Adipose tissue (tissue), 3 donors: ENCODE data around the gene SMG9. TPM values are rescaled to one million over a fixed set of nuclear protein-coding genes. Genes with fewer than 3 reads are reported as not detected.

Experiments used
- H3K27ac ChIP-seq: one replicate; pipeline ENCODE4 v1.5.1; 2013; ENCODE audit warnings: low read depth, low read length
- WGBS, 3 donors: extraction: QIAGEN DNeasy Blood & Tissue Kit; methylation state at CpG; one replicate each; pipeline ENCODE4 v1.1.7; 2013; 5-methylcytosine and 5-hydroxymethylcytosine counted together
- polyA plus RNA-seq, 3 donors: library from polyadenylated mRNA; stranded (reverse); fragments of 200-250 nt; gene quantifications; one replicate each; pipeline ENCODE4 v1.2.3, GENCODE V29; 2013
- donor health status: healthy with polysubstance abuse.
- donor health status: Bipolar disorder and iron deficiency.
- donor health status: healthy.

Gene SMG9
- polyA plus RNA-seq, 3 donors, result 6.9 to 16.0 (median 10.5) TPM

- H3K27ac ChIP-seq, result no peak overlapping the region
Measured at GRCh38 chr19:43735957-43736356, 18.8 kb downstream of the SMG9 start.

- H3K27ac ChIP-seq, result no peak overlapping the region
- WGBS, 3 donors, result 95 to 97% (median 96%) methylated on average over 6 of the region's 6 CpGs
Measured at GRCh38 chr19:43735013-43735412, 19.7 kb downstream of the SMG9 start.

GRCh38 chr19:43731846-43732245 lies 22.9 kb downstream of the SMG9 start:
- no peak overlapping the region for H3K27ac ChIP-seq

GRCh38 chr19:43731346-43731745 lies 23.4 kb downstream of the SMG9 start:
- 83 to 86% (median 84%) methylated on average over 14 of the region's 14 CpGs for WGBS, 3 donors
- no peak overlapping the region for H3K27ac ChIP-seq

More at GRCh38 chr19:43731846-43732245, 22.9 kb downstream of the SMG9 start:
- 35 to 82% (median 55%) methylated on average over 1 of the region's 1 CpG for WGBS, 3 donors

- WGBS, 3 donors, result 82 to 92% (median 87%) methylated on average over 5 of the region's 5 CpGs
Measured at GRCh38 chr19:43729919-43730318, 24.8 kb downstream of the SMG9 start.

GRCh38 chr19:43727593-43727853 lies 27.2 kb downstream of the SMG9 start:
- 62 to 87% (median 62%) methylated on average over 4 of the region's 4 CpGs for WGBS, 3 donors
- H3K27ac ChIP-seq, result no peak overlapping the region

More at GRCh38 chr19:43729919-43730318, 24.8 kb downstream of the SMG9 start:
- no peak overlapping the region for H3K27ac ChIP-seq

GRCh38 chr19:43726736-43727592 lies 27.8 kb downstream of the SMG9 start:
- H3K27ac ChIP-seq, result no peak overlapping the region
- WGBS, 3 donors, result 56 to 59% (median 57%) methylated on average over 15 of the region's 15 CpGs

GRCh38 chr19:43725468-43725867 lies 29.3 kb downstream of the SMG9 start:
- no peak overlapping the region for H3K27ac ChIP-seq
- WGBS, 3 donors, result 10 to 30% (median 23%) methylated on average over 7 of the region's 7 CpGs

- 58 to 65% (median 60%) methylated on average over 8 of the region's 8 CpGs for WGBS, 3 donors
- H3K27ac ChIP-seq, result no peak overlapping the region
Measured at GRCh38 chr19:43724896-43725295, 29.9 kb downstream of the SMG9 start.

GRCh38 chr19:43723588-43723987 lies 31.2 kb downstream of the SMG9 start:
- no peak overlapping the region for H3K27ac ChIP-seq
- 50 to 68% (median 65%) methylated on average over 8 of the region's 8 CpGs for WGBS, 3 donors

GRCh38 chr19:43721469-43722048 lies 33.2 kb downstream of the SMG9 start:
- WGBS, 3 donors, result 77 to 85% (median 84%) methylated on average over 5 of the region's 5 CpGs
- H3K27ac ChIP-seq, result no peak overlapping the region

GRCh38 chr19:43720936-43721335 lies 33.8 kb downstream of the SMG9 start:
- 79 to 81% (median 81%) methylated on average over 10 of the region's 10 CpGs for WGBS, 3 donors
- no peak overlapping the region for H3K27ac ChIP-seq

- 57 to 75% (median 75%) methylated on average over 5 of the region's 5 CpGs for WGBS, 3 donors
- H3K27ac ChIP-seq, result no peak overlapping the region
Measured at GRCh38 chr19:43719918-43720317, 34.8 kb downstream of the SMG9 start.

- WGBS, 3 donors, result 91 to 93% (median 91%) methylated on average over 29 to 37 of the region's 37 CpGs
- H3K27ac ChIP-seq, result no peak overlapping the region
Measured at GRCh38 chr19:43719378-43719868, 35.3 kb downstream of the SMG9 start.

GRCh38 chr19:43718627-43719377 lies 36.0 kb downstream of the SMG9 start:
- no peak overlapping the region for H3K27ac ChIP-seq
- 85 to 94% (median 94%) methylated on average over 55 to 60 of the region's 60 CpGs for WGBS, 3 donors

GRCh38 chr19:43715776-43716175 lies 39.0 kb downstream of the SMG9 start, which contains the start of gene IRGC:
TSS of gene IRGC (plus strand) at chr19:43716076. CDS start at chr19:43718559, 2,483 bp downstream.
- WGBS, 3 donors, result 47 to 74% (median 74%) methylated on average over 4 of the region's 4 CpGs

GRCh38 chr19:43713208-43713607 lies 41.6 kb downstream of the SMG9 start:
- H3K27ac ChIP-seq, result no peak overlapping the region
- WGBS, 3 donors, result 65 to 76% (median 66%) methylated on average over 3 of the region's 3 CpGs

More at GRCh38 chr19:43715776-43716175, 39.0 kb downstream of the SMG9 start, which contains the start of gene IRGC:
- H3K27ac ChIP-seq, result no peak within 1 kb of the TSS

GRCh38 chr19:43711751-43712355 lies 42.9 kb downstream of the SMG9 start:
- WGBS, 3 donors, result 73 to 78% (median 75%) methylated on average over 12 of the region's 12 CpGs

GRCh38 chr19:43708716-43709115 lies 46.0 kb downstream of the SMG9 start:
- 54 to 72% (median 69%) methylated on average over 2 of the region's 2 CpGs for WGBS, 3 donors
- H3K27ac ChIP-seq, result no peak overlapping the region

More at GRCh38 chr19:43711751-43712355, 42.9 kb downstream of the SMG9 start:
- H3K27ac ChIP-seq, result no peak overlapping the region
